ENCODE data around the gene ARID1B.

ARID1B gene

DNA sequence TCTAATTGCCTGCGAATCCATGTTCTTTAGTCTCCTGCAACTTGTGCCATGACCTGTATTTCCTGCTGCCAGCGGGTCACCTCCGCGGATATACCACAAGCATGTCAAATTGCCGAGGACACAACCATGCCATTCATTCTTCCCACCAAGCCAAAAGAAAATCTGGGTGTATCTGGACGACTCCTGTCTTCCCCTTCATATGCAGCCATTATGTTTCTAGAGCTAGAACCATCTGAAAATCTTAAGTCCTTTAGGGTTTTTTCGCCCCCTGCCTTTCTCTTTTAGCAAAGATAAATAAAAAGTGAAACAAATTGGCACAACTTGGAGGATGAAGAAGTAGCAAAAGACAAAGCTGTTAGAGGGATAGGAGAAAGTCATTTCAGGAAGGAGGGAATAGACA is 242.6 kb downstream of the ARID1B start:
- H3K9me3 ChIP-seq (ENCODE audit: control insufficient read depth, low read length): no peaks in the 10 kb centered on the region
- no peaks in the 10 kb centered on the region for H3K36me3 ChIP-seq (ENCODE audit: control insufficient read depth, insufficient read depth, low read length)
- H3K27ac ChIP-seq (ENCODE audit: insufficient read depth, low read length, poor library complexity, severe bottlenecking): peak overlapping the region; percentile 24
- H3K4me1 ChIP-seq (ENCODE audit: control insufficient read depth, insufficient read depth, low read length, poor library complexity, severe bottlenecking): peaks cover 11% of the 10 kb centered on the region
- no peak overlapping the region for H3K4me3 ChIP-seq (ENCODE audit: insufficient read depth, low read depth, low read length, poor library complexity, severe bottlenecking)
- H3K27me3 ChIP-seq (replicated peaks; ENCODE audit: control insufficient read depth, insufficient read depth, low read length, poor library complexity, severe bottlenecking): no peaks in the 10 kb centered on the region
- no peak for DNase-seq

DNA sequence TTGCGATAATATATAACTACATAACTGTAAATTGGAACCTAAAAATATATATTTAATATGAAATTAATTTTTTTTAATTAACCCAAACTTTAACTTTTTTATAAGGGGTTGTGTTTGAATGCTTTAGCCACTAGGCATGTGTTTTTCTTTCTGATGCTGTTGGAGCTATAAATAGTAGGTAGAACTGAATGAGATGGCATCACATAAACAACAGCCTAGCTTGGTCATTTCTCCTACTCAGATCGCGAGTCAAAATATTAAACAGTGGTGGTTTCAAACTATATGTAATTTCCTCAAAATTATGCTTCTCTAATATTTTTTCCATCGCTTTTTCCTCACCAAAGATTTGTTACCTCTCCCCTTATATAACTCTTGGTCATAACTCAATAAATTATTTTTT is 243.2 kb downstream of the ARID1B start:
- Histone ChIP-seq H3K9me3 (ENCODE audit: control insufficient read depth, low read length) (no peaks in the 10 kb centered on the region), H3K27ac (ENCODE audit: insufficient read depth, low read length, poor library complexity, severe bottlenecking) (peak overlapping the region; percentile 99), H3K36me3 (ENCODE audit: control insufficient read depth, insufficient read depth, low read length) (no peaks in the 10 kb centered on the region), H3K4me1 (ENCODE audit: control insufficient read depth, insufficient read depth, low read length, poor library complexity, severe bottlenecking) (peaks cover 11% of the 10 kb centered on the region), H3K4me3 (ENCODE audit: insufficient read depth, low read depth, low read length, poor library complexity, severe bottlenecking) (peak overlapping the region; percentile 88), H3K27me3 (replicated peaks; ENCODE audit: control insufficient read depth, insufficient read depth, low read length, poor library complexity, severe bottlenecking) (no peaks in the 10 kb centered on the region)
- no peak for DNase-seq

DNA sequence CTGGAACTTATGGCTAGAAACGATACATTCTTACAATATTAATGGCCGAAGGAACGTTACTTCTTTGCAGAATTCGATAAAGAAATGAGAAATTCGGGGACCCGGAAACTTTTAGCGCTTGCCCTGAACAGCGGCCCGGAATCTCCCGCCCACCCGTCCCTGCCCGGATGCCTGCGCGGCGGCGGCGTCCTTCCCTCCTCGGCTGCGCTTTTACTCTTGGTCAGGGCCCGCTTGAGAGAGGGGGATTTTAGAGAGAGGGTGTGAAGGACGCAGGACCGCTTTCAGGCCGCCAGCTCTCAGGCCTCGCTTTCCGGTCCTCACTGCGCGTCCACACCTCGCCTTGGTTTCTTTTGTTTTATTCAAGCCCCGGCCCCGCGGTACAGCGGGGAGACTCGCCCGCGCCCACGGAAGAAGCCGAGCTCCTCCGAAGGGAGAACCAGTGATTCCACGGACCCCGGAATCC is 243.7 kb downstream of the ARID1B start:
- Histone ChIP-seq H3K9me3 (ENCODE audit: control insufficient read depth, low read length) (no peaks in the 10 kb centered on the region), H3K36me3 (ENCODE audit: control insufficient read depth, insufficient read depth, low read length) (no peaks in the 10 kb centered on the region), H3K27me3 (replicated peaks; ENCODE audit: control insufficient read depth, insufficient read depth, low read length, poor library complexity, severe bottlenecking) (no peaks in the 10 kb centered on the region), H3K4me1 (ENCODE audit: control insufficient read depth, insufficient read depth, low read length, poor library complexity, severe bottlenecking) (peaks cover 11% of the 10 kb centered on the region), H3K4me3 (ENCODE audit: insufficient read depth, low read depth, low read length, poor library complexity, severe bottlenecking) (peak overlapping the region; percentile 88), H3K27ac (ENCODE audit: insufficient read depth, low read length, poor library complexity, severe bottlenecking) (peak overlapping the region; percentile 99)
- peak; percentile 42 to 48 (median 46) for DNase-seq

DNA sequence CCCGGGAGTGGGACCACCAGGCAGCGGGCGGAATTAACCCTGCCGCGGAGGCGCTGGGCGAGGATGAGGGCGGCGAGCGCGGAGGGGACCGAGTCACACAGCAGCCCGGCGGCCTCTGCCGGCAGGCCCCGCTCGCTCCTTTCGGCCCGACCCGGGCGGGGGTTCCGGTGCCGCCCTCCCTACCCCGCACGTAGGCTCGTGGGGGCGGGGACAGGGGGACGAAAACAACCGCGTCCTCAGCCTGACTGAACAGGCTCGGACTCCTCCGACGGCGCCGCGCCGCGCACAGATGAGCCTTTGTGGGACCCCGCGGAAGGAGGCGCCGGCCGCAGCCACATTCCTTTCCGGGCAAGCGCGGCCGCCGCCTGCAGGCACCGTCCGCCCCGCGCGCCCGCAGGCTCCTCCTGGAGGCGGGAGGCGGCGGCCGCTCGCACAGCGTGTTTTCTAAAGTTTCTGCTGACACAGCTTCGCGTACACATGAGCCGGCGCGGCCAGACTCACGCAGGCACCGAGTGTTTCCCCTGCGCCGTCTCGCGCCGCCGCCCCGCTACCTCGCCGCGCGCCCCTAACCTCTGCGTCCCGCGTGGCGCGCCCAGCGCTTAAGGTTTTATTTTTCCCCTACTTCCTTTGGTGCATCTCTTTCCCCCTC is 244.3 kb downstream of the ARID1B start:
- peak overlapping the region; percentile 99 for H3K27ac ChIP-seq (ENCODE audit: insufficient read depth, low read length, poor library complexity, severe bottlenecking)
- H3K27me3 ChIP-seq (replicated peaks; ENCODE audit: control insufficient read depth, insufficient read depth, low read length, poor library complexity, severe bottlenecking): no peaks in the 10 kb centered on the region
- peak overlapping the region; percentile 88 for H3K4me3 ChIP-seq (ENCODE audit: insufficient read depth, low read depth, low read length, poor library complexity, severe bottlenecking)
- no peaks in the 10 kb centered on the region for H3K36me3 ChIP-seq (ENCODE audit: control insufficient read depth, insufficient read depth, low read length)
- peak; percentile 77 to 86 (median 86) for DNase-seq
- no peaks in the 10 kb centered on the region for H3K9me3 ChIP-seq (ENCODE audit: control insufficient read depth, low read length)
- peaks cover 11% of the 10 kb centered on the region for H3K4me1 ChIP-seq (ENCODE audit: control insufficient read depth, insufficient read depth, low read length, poor library complexity, severe bottlenecking)

DNA sequence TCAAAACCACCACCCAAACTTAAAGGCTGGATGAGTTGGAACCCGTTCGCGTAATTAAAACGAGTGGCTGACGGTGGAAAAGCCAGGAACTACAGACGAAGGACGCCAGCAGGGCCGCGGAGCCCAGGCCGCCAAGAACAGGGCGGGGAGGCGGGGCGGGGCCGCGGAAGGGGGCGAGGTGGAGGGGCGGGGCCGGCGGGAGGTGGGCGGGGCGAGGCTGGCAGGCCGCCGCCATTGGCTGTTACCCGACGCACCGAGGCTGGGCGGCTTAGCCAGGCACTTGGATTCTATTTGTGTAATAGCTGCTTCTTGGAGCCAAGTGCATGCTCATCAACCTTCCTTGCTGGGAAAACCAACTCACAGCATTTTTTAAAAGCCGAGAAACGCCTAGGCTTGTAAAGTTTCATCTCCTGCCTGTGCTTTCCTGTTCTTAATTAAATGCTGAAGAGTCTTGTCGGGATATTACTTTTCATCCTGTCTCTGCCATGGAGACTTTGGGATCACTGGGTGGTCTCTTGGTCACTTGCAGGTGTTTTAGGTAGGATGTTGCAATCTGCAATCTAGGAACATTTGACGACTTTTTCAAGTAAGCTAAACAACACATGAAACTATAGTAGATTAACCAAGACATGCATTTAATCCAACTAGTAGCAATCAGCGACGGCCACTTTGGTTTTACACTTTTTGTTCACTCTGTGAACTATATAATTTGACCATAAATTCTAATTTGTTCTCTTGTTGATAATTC is 245.0 kb downstream of the ARID1B start:
- Histone ChIP-seq H3K4me1 (ENCODE audit: control insufficient read depth, insufficient read depth, low read length, poor library complexity, severe bottlenecking) (peaks cover 11% of the 10 kb centered on the region), H3K27me3 (replicated peaks; ENCODE audit: control insufficient read depth, insufficient read depth, low read length, poor library complexity, severe bottlenecking) (no peaks in the 10 kb centered on the region), H3K36me3 (ENCODE audit: control insufficient read depth, insufficient read depth, low read length) (no peaks in the 10 kb centered on the region), H3K4me3 (ENCODE audit: insufficient read depth, low read depth, low read length, poor library complexity, severe bottlenecking) (peak overlapping the region; percentile 88), H3K9me3 (ENCODE audit: control insufficient read depth, low read length) (no peaks in the 10 kb centered on the region), H3K27ac (ENCODE audit: insufficient read depth, low read length, poor library complexity, severe bottlenecking) (peak overlapping the region; percentile 99)
- peak; percentile 75 to 76 (median 76) for DNase-seq

DNA sequence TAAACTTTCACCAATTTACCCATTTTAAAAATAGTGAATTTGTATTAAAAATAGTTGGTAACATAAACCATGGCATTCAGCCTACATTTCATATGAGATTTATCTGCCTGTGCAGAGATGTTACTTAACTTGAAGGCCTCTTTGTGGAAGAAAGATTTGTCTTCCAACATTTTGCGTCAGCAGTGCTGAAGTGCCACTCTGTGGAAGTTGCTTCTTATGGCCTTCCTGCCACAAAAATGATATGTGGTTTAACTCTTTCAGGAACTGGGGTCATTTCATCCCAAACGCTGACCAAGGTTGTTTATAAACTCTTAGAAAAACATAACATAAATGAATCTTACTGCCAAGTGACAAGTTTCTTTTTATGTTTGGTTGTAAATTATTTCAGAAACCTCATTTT is 246.8 kb downstream of the ARID1B start:
- H3K27ac ChIP-seq (ENCODE audit: insufficient read depth, low read length, poor library complexity, severe bottlenecking): no peak overlapping the region
- H3K36me3 ChIP-seq (ENCODE audit: control insufficient read depth, insufficient read depth, low read length): no peaks in the 10 kb centered on the region
- H3K4me1 ChIP-seq (ENCODE audit: control insufficient read depth, insufficient read depth, low read length, poor library complexity, severe bottlenecking): peaks cover 11% of the 10 kb centered on the region
- H3K4me3 ChIP-seq (ENCODE audit: insufficient read depth, low read depth, low read length, poor library complexity, severe bottlenecking): no peak overlapping the region
- DNase-seq: no peak
- H3K9me3 ChIP-seq (ENCODE audit: control insufficient read depth, low read length): no peaks in the 10 kb centered on the region
- no peaks in the 10 kb centered on the region for H3K27me3 ChIP-seq (replicated peaks; ENCODE audit: control insufficient read depth, insufficient read depth, low read length, poor library complexity, severe bottlenecking)

DNA sequence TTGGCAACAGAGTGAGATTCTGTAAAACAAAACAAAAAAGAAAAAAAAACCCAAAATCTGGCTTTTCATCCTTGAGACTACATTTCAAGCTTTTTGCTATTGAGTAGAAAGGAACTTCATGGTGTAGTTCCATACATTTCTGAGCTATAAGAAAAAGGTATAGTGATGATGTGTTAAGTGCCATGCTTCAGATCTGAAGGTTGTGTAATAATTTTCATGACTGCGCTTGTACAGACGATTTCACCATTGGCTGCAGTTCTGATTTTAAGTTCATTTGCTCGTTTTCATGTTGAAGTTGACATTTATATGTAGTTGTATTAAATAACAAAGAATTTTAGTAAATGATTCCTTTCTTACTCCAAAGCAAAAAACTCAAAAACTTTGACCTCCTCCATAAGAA is 247.6 kb downstream of the ARID1B start:
- no peaks in the 10 kb centered on the region for H3K27me3 ChIP-seq (replicated peaks; ENCODE audit: control insufficient read depth, insufficient read depth, low read length, poor library complexity, severe bottlenecking)
- DNase-seq: no peak
- H3K9me3 ChIP-seq (ENCODE audit: control insufficient read depth, low read length): no peaks in the 10 kb centered on the region
- no peaks in the 10 kb centered on the region for H3K36me3 ChIP-seq (ENCODE audit: control insufficient read depth, insufficient read depth, low read length)
- H3K4me3 ChIP-seq (ENCODE audit: insufficient read depth, low read depth, low read length, poor library complexity, severe bottlenecking): no peak overlapping the region
- H3K4me1 ChIP-seq (ENCODE audit: control insufficient read depth, insufficient read depth, low read length, poor library complexity, severe bottlenecking): peaks cover 7% of the 10 kb centered on the region
- H3K27ac ChIP-seq (ENCODE audit: insufficient read depth, low read length, poor library complexity, severe bottlenecking): no peak overlapping the region

DNA sequence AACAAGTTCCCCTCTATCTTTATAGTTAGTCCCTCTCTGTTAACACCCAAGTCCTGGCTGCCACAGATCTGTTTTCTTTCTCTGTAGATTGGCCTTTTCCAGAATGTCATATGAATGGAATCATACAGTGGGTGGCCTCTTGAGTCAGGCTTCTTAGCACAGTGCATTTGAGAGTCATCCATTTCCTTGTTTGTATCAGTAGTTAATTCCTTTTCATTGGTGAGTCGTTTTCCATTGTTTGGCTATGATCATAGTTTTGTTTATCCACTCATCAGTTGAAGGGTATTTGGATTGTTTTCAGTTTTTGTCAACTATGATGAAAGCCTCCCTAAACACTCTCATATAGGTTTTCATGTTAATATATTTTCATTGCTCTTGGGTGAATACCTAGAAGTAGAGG is 248.3 kb downstream of the ARID1B start:
- H3K4me3 ChIP-seq (ENCODE audit: insufficient read depth, low read depth, low read length, poor library complexity, severe bottlenecking): no peak overlapping the region
- no peaks in the 10 kb centered on the region for H3K36me3 ChIP-seq (ENCODE audit: control insufficient read depth, insufficient read depth, low read length)
- no peak for DNase-seq
- peaks cover under 1% of the 10 kb centered on the region for H3K4me1 ChIP-seq (ENCODE audit: control insufficient read depth, insufficient read depth, low read length, poor library complexity, severe bottlenecking)
- H3K27ac ChIP-seq (ENCODE audit: insufficient read depth, low read length, poor library complexity, severe bottlenecking): no peak overlapping the region
- no peaks in the 10 kb centered on the region for H3K9me3 ChIP-seq (ENCODE audit: control insufficient read depth, low read length)
- no peaks in the 10 kb centered on the region for H3K27me3 ChIP-seq (replicated peaks; ENCODE audit: control insufficient read depth, insufficient read depth, low read length, poor library complexity, severe bottlenecking)

DNA sequence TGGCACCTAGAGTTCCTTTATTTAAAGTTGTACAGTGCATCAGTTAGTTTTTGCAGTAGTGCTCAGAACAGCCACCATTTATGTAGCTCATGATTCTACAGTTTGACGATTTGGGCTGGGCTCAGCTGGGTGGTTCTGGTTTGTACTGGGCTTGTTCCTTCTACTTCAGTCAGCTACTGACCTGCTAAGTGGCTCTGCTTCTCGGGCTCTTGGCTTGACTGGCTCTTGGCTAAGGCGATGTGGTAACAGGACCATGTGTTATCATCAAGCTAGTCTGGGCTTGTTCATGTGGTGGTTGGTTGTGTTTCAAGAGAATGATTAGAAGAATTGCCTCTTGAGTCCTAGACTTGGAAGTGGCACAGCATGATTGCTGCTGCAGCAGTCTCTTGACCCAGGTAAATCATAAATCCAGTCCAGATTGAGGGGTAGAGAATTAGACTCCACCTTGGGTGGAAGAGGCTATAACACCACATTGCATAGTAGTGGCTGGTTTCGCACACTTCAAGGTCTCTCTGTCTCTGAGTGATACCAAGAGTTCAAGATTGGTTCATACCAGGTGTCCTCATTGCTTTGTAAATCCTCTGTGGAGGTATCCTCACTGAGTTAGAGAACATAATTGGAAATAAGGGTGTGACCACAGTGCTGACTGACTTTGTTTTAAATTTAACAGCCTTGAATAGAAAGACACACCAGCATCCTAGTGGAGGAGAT is 253.0 kb downstream of the ARID1B start:
- H3K27me3 ChIP-seq (replicated peaks; ENCODE audit: control insufficient read depth, insufficient read depth, low read length, poor library complexity, severe bottlenecking): no peaks in the 10 kb centered on the region
- H3K4me1 ChIP-seq (ENCODE audit: control insufficient read depth, insufficient read depth, low read length, poor library complexity, severe bottlenecking): peaks cover 4% of the 10 kb centered on the region
- DNase-seq: no peak
- H3K9me3 ChIP-seq (ENCODE audit: control insufficient read depth, low read length): no peaks in the 10 kb centered on the region
- no peak overlapping the region for H3K4me3 ChIP-seq (ENCODE audit: insufficient read depth, low read depth, low read length, poor library complexity, severe bottlenecking)
- H3K27ac ChIP-seq (ENCODE audit: insufficient read depth, low read length, poor library complexity, severe bottlenecking): no peak overlapping the region
- no peaks in the 10 kb centered on the region for H3K36me3 ChIP-seq (ENCODE audit: control insufficient read depth, insufficient read depth, low read length)

DNA sequence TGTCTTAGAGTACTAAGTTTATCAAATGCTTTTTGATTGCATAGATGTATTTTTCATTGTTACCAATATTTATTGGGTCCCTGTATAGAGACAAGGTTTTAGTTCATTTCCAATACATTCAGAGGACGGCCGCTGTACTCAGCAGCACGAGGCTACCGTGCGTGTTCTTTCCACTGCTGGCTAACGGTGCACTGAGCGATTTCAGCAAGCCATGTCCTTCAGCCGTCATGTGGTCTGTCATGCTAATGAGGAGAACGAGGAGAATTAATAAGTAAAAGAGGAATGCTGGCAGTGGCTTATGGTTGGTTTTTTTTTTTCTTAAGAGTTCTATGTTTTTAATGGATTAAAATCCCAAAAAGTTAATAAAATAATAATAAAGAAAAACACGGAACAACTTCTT is 253.6 kb downstream of the ARID1B start:
- no peak for DNase-seq
- no peaks in the 10 kb centered on the region for H3K9me3 ChIP-seq (ENCODE audit: control insufficient read depth, low read length)
- H3K4me1 ChIP-seq (ENCODE audit: control insufficient read depth, insufficient read depth, low read length, poor library complexity, severe bottlenecking): peaks cover 4% of the 10 kb centered on the region
- no peak overlapping the region for H3K4me3 ChIP-seq (ENCODE audit: insufficient read depth, low read depth, low read length, poor library complexity, severe bottlenecking)
- no peak overlapping the region for H3K27ac ChIP-seq (ENCODE audit: insufficient read depth, low read length, poor library complexity, severe bottlenecking)
- no peaks in the 10 kb centered on the region for H3K36me3 ChIP-seq (ENCODE audit: control insufficient read depth, insufficient read depth, low read length)
- H3K27me3 ChIP-seq (replicated peaks; ENCODE audit: control insufficient read depth, insufficient read depth, low read length, poor library complexity, severe bottlenecking): no peaks in the 10 kb centered on the region
